IPS-NIHi7 (cell line): Measurements from ENCODE around the gene RAB6D.
"Not testable (repeated sequence)": the region's sequence is repeated elsewhere in the genome, so short reads cannot be mapped to it uniquely, and the experiment has no call there.

Experiments
- DNase-seq: peaks from one replicate; pipeline ENCODE4 v3.0.0; 2012; ENCODE audit warnings: mixed read lengths; ENCODE audit errors: extremely low spot score

RAB6D gene

GRCh38 chr2:131366643-131367042 is 2.7 kb upstream of the RAB6D start:
- DNase-seq: no peak

GRCh38 chr2:131365452-131365851 is 1.5 kb upstream of the RAB6D start:
- DNase-seq: no peak

- DNase-seq: not testable (repeated sequence)
Measured at GRCh38 chr2:131363213-131363612, 755 bp downstream of the RAB6D start.

- not testable (repeated sequence) for DNase-seq
Measured at GRCh38 chr2:131361773-131362172, 2.2 kb downstream of the RAB6D start.

GRCh38 chr2:131353167-131353697 is 10.7 kb downstream of the RAB6D start:
- DNase-seq: not testable (repeated sequence)

- DNase-seq: no peak
Measured at GRCh38 chr2:131349021-131349420, 14.9 kb downstream of the RAB6D start.

GRCh38 chr2:131347035-131347434 is 16.9 kb downstream of the RAB6D start:
- not testable (repeated sequence) for DNase-seq

- not testable (repeated sequence) for DNase-seq
Measured at GRCh38 chr2:131339307-131339706, 24.7 kb downstream of the RAB6D start.

- DNase-seq: not testable (repeated sequence)
Measured at GRCh38 chr2:131335319-131335718, 28.6 kb downstream of the RAB6D start.

GRCh38 chr2:131332709-131333108 is 31.3 kb downstream of the RAB6D start:
- DNase-seq: not testable (repeated sequence)

- DNase-seq: peak; percentile 34
Measured at GRCh38 chr2:131331000-131331399, 33.0 kb downstream of the RAB6D start.

- DNase-seq: no peak
Measured at GRCh38 chr2:131322209-131322608, 41.8 kb downstream of the RAB6D start.

- not testable (repeated sequence) for DNase-seq
Measured at GRCh38 chr2:131321344-131321743, 42.6 kb downstream of the RAB6D start.

- not testable (repeated sequence) for DNase-seq
Measured at GRCh38 chr2:131311001-131311400, 53.0 kb downstream of the RAB6D start.
